Activated T-cell treated with anti-CD3 and anti-CD28 coated beads, Interleukin-2, amount 50 U/mL, for 48 hours (primary cell): ENCODE data around the gene TOX4.
"Not testable (repeated sequence)": the region's sequence is repeated elsewhere in the genome, so short reads cannot be mapped to it uniquely, and the experiment has no call there.

Source experiments
- DNase-seq, 2 experiments: peaks; one replicate each; pipeline ENCODE4 v3.0.0-alpha.2; 2020

The TOX4 gene

DNA sequence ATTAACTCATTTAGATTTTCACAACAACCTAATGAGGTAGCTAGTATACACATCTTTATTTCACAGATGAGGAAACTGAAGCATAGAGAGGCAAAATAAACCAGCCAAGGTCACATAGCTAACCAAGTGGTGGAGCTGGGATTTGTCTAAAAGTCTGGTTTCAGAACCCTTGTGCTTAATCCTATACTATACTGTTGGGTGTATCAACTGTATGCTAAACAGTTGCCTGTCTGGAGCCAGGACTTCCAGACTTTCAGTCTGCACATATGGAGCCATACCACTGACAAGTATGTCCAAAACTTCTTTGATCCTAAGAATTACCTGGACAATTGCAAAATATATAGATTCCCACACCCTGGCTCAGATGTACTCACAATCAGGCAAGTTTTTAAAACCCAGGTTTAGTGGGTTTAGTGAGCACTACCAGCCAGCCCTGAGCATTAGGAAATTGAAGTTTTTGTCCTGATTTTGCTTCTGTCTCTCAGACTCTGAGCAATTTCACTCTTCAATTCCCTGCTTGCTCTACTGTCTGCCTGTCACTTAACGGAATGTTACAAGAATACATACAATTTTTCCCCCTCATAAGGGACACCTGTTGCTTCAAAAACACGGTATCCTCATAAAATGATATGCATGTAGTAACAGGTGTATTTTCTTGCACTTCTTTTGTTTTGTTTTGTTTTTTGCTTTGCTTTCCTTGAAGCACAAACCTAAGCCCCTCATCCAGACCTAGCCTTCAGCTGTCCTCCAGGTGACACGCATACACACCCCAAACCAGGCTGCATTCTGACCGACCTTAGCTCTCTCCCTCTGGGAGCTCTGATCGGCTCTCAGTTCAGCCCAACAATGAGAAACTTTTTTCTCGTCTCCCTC, 58.8 kb downstream of the TOX4 start:
- DNase-seq = no peak

DNA sequence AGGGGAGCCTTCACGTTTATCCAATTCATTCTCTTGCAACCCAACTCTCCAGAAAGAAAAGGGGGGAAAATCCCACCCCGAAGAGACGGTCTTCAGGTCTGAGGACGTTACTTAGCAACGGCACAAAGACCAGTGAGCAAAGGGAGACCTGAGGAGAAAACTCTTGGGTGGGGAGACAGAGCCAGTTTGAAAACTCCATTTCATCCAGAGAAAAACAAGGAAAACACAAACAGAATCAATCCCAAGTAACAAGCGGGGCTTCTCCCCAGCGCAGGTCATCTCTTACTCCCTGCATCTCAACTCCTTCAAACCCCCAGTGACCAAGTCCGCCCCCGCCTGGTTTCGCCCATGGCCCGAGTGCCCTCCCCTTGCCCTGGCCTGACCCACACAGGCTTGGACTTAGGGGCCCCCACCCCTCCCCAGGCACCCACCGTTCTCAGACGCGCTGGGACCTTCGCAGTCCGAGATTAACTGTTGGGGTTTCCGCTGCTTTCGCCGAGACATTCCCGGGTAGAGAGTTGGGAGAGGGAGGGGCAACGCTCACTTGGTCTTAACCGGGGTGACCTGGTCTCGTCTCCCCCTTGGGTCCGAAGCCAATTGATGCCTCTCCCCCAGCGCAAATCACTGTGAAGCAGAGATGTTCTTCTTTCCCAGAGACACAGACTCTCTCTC, 59.6 kb downstream of the TOX4 start:
- DNase-seq = no peak

- no peak for DNase-seq
These were observed 60.1 kb downstream of the TOX4 start for GRCh38 chr14:21537090-21537424.

DNA sequence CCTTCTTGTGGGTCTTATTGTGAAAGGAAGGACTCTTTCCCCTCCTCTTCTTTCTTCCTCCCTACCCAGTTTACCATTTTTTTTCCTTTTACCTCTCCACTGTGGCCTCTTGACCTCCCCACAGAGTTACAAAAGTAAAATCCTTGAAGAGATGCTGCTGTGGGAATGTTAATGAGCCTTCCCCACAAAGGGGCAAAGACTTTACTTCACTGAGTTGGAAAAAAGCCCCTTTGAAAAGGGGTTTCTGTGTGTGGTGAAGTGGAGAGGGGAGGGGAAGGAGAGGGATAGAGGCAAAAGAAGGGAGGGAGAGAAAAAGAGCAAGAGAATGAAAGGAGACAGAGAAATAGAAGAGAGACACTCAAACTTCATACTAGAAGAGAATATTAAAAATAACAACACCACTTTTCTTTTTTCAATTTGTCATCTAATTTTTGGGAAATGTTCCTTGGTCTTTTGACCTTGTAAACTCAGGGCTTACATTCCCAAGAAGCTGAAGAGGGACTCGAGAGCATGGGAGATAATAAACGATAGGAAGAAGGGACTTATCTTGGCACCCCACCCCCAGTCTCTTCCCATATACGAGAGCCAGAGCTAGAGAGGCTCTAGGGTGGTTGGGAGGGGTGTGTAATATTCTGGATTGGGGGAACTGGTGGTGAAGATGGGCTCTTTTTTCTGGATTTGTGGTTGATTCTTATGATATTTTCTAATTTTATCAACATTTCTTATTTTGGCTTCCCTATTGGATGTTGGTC, 62.4 kb downstream of the TOX4 start:
- no peak for DNase-seq

DNA sequence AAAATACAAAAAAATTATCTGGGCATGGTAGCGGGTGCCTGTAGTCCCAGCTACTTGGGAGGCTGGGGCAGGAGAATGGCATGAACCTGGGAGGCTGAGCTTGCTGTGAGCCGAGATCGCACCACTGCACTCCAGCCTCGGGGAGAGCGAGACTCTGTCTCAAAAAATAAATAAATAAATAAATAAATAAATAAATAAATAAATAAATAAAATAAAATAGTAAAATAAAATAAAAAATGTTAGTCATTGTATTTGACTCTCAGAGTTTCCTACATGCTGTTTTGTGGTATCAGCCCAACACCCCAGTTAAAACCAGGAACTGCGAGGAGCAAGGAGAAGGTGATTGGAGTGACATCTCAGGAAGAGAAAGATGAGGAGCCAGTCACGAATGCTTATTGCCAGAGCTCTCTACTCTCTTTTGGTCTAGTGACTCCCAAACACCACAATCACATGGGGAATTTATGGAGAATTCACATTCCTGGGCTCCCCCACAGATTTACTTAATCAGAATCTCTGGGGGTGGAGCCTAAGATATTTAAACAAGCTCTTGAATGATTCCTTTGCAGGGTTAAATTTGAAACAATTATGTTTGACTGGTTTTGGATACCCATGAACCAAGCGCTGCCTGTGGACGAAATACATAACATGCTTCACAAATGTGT, 64.5 kb downstream of the TOX4 start:
- no peak for DNase-seq

GRCh38 chr14:21543521-21543960, 66.5 kb downstream of the TOX4 start:
- DNase-seq = no peak

DNA sequence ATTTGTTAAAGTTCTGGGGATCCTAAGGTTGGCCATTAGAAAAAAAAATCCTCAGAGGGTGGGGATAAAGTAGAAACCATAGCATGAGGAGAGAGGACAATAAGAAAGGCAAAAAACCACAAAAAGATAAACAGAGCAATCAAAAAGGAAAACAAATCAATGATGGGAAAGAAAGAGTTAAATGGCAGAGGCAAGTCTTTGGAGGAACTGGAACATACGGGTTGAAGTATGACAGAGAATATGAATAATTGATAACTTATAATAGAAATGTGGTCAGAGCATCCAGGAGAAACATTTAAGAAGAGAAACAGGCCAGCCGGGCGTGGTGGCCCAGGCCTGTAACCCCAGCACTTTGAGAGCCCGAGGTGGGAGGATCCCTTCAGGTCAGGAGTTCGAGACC, 67.0 kb downstream of the TOX4 start:
- no peak for DNase-seq

GRCh38 chr14:21544588-21544987, 67.6 kb downstream of the TOX4 start:
- not testable (repeated sequence) for DNase-seq
